A673 (cell line): ENCODE measurements around the gene RAC2.

Experiments
- EZH2 ChIP-seq: fragments of 200-600 bp; sonication (generic); IDR thresholded peaks from 2 replicates; pipeline ENCODE4 v1.6.1; 2017; ENCODE audit warnings: borderline replicate concordance, low read depth, mild to moderate bottlenecking, mixed read lengths, antibody characterized with exemption, low read length; ENCODE audit not compliant: poor library complexity, severe bottlenecking
- TF ChIP-seq, protein P1 (sequence below): fragments of 300-800, 200-600 bp; sonication (generic); conservative IDR thresholded peaks from 2 replicates; pipeline ENCODE4 v1.5.1; 2017; ENCODE audit warnings: low read depth, mild to moderate bottlenecking, antibody characterized with exemption, low read length, moderate library complexity, mixed read lengths

GRCh38 chr22:37181681-37182080 is 62.4 kb downstream of the RAC2 start:
- TF ChIP-seq, protein P1, sequence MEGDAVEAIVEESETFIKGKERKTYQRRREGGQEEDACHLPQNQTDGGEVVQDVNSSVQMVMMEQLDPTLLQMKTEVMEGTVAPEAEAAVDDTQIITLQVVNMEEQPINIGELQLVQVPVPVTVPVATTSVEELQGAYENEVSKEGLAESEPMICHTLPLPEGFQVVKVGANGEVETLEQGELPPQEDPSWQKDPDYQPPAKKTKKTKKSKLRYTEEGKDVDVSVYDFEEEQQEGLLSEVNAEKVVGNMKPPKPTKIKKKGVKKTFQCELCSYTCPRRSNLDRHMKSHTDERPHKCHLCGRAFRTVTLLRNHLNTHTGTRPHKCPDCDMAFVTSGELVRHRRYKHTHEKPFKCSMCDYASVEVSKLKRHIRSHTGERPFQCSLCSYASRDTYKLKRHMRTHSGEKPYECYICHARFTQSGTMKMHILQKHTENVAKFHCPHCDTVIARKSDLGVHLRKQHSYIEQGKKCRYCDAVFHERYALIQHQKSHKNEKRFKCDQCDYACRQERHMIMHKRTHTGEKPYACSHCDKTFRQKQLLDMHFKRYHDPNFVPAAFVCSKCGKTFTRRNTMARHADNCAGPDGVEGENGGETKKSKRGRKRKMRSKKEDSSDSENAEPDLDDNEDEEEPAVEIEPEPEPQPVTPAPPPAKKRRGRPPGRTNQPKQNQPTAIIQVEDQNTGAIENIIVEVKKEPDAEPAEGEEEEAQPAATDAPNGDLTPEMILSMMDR: no peak
- TF ChIP-seq EZH2: no peak
